GM18858 (cell line): ENCODE data around the gene WDR1.

ENCODE experiments used
- ATAC-seq: cut with Tn5 transposase; IDR thresholded peaks from one replicate; pipeline ENCODE4 v1.9.1; 2021; ENCODE audit not compliant: unreplicated experiment

WDR1 gene

GRCh38 chr4:10050261-10050661 lies 66.3 kb downstream of the WDR1 start:
- ATAC-seq, result no peak

GRCh38 chr4:10048941-10049697 lies 67.5 kb downstream of the WDR1 start:
- ATAC-seq, result no peak

- ATAC-seq, result no peak
These were observed 68.6 kb downstream of the WDR1 start for GRCh38 chr4:10047967-10048366.

- no peak for ATAC-seq
These were observed 70.1 kb downstream of the WDR1 start for GRCh38 chr4:10046471-10046870.

GRCh38 chr4:10045481-10045880 lies 71.1 kb downstream of the WDR1 start:
- ATAC-seq, result no peak

- no peak for ATAC-seq
These were observed 75.6 kb downstream of the WDR1 start for GRCh38 chr4:10041036-10041435.

GRCh38 chr4:10040049-10040892 lies 76.3 kb downstream of the WDR1 start:
- ATAC-seq, result no peak

- no peak for ATAC-seq
These were observed 79.7 kb downstream of the WDR1 start for GRCh38 chr4:10036807-10037342.

GRCh38 chr4:10035130-10035529 lies 81.5 kb downstream of the WDR1 start:
- ATAC-seq, result no peak

GRCh38 chr4:10034612-10035104 lies 81.9 kb downstream of the WDR1 start:
- ATAC-seq, result no peak

GRCh38 chr4:10034136-10034535 lies 82.5 kb downstream of the WDR1 start:
- no peak for ATAC-seq

- peak; percentile 47 for ATAC-seq
These were observed 83.3 kb downstream of the WDR1 start for GRCh38 chr4:10033191-10033881.

- no peak for ATAC-seq
These were observed 84.0 kb downstream of the WDR1 start for GRCh38 chr4:10032625-10033024.

- no peak for ATAC-seq
These were observed 84.7 kb downstream of the WDR1 start for GRCh38 chr4:10031668-10032590.

- no peak for ATAC-seq
These were observed 85.5 kb downstream of the WDR1 start for GRCh38 chr4:10030972-10031667.

- no peak for ATAC-seq
These were observed 87.2 kb downstream of the WDR1 start for GRCh38 chr4:10029403-10029802.

GRCh38 chr4:10028910-10029309 lies 87.7 kb downstream of the WDR1 start:
- ATAC-seq, result no peak

GRCh38 chr4:10026485-10026884 lies 90.1 kb downstream of the WDR1 start:
- no peak for ATAC-seq

GRCh38 chr4:10025230-10025806 lies 91.3 kb downstream of the WDR1 start:
- ATAC-seq, result no peak
